ENCODE results near the gene LAG3.

GRCh38 chr12:6795088-6795487 is 22.8 kb downstream of the LAG3 start:
- TF ChIP-seq CTCF (IDR thresholded peaks at IDR 0.05; ENCODE audit: low read depth, low read length, poor library complexity, severe bottlenecking) (no peak), EZH2phosphoT487 (IDR thresholded peaks at IDR 0.05; ENCODE audit: borderline replicate concordance, low read length) (no peak)

Data from DOHH2 (cell line).